Lung (tissue), 12 donors: Measurements from ENCODE around the gene TBC1D22A. TPM values are rescaled to one million over a fixed set of nuclear protein-coding genes. Genes with fewer than 3 reads are reported as not detected.

Source experiments
- ATAC-seq: fragments of 200-7000 bp; cut with Tn5 transposase; one replicate; pipeline ENCODE4 v1.9.1; 2020; ENCODE audit warnings: moderate number of reproducible peaks; ENCODE audit not compliant: insufficient read depth, low FRiP score
- DNase-seq, 3 donors: peaks; one replicate each; pipeline ENCODE4 v3.0.0-alpha.2; 2013 to 2017
- H3K27ac ChIP-seq, 2 donors: one replicate each; pipeline ENCODE4 v1.5.1; 2013; ENCODE audit warnings: mild to moderate bottlenecking in 2 of 2, moderate library complexity in 2 of 2, control low read depth in 1 of 2, inconsistent platforms in 1 of 2, low read depth in 1 of 2, low read length in 1 of 2
- H3K27me3 ChIP-seq, 3 donors: one replicate each; pipeline ENCODE4 v1.5.1; 2013; ENCODE audit warnings: low read length in 2 of 3; ENCODE audit not compliant: control insufficient read depth in 3 of 3, insufficient read depth in 3 of 3
- H3K36me3 ChIP-seq, 4 donors: one replicate each; pipeline ENCODE4 v1.5.1; 2013; ENCODE audit warnings: low read length in 4 of 4, mild to moderate bottlenecking in 1 of 4, moderate library complexity in 1 of 4; ENCODE audit not compliant: control insufficient read depth in 4 of 4, insufficient read depth in 4 of 4
- H3K4me1 ChIP-seq, 5 donors: one replicate each; pipeline ENCODE4 v1.5.1; 2013; ENCODE audit warnings: low read length in 5 of 5, mild to moderate bottlenecking in 2 of 5, moderate library complexity in 1 of 5; ENCODE audit not compliant: control insufficient read depth in 5 of 5, insufficient read depth in 5 of 5
- H3K4me3 ChIP-seq: one replicate; pipeline ENCODE4 v1.5.1; 2013; ENCODE audit warnings: mild to moderate bottlenecking, control low read depth, moderate library complexity
- H3K9ac ChIP-seq, 2 donors: one replicate each; pipeline ENCODE4 v1.5.1; 2013; ENCODE audit warnings: low read length in 2 of 2, control low read depth in 1 of 2; ENCODE audit not compliant: insufficient read depth in 1 of 2
- H3K9me3 ChIP-seq, 4 donors: one replicate each; pipeline ENCODE4 v1.5.1; 2013; ENCODE audit warnings: low read length in 3 of 4, mild to moderate bottlenecking in 1 of 4, moderate library complexity in 1 of 4; ENCODE audit not compliant: control insufficient read depth in 4 of 4, insufficient read depth in 3 of 4
- CTCF ChIP-seq: IDR thresholded peaks from 2 replicates; pipeline ENCODE4 v1.5.1; 2012; ENCODE audit warnings: mild to moderate bottlenecking; ENCODE audit errors: control extremely low read depth, extremely low read depth
- WGBS, 2 donors: extraction: QIAGEN DNeasy Blood & Tissue Kit; methylation state at CpG; one replicate each; pipeline ENCODE4 v1.1.7; 2013; 5-methylcytosine and 5-hydroxymethylcytosine counted together
- polyA plus RNA-seq, 2 donors: library from polyadenylated mRNA; stranded (reverse); fragments of 200-250 nt; gene quantifications; one replicate each; pipeline ENCODE4 v1.2.1, GENCODE V29; 2013
- total RNA-seq, 2 donors: library from RNA; depleted of rRNA in 1 of 2; stranded (reverse); fragments of >200 nt in 1 of 2; gene quantifications; one replicate each; pipeline ENCODE4 v1.2.1, GENCODE V29; 2014 to 2021
- donor health status: control.
- donor health status: control.
- donor health status: Bipolar disorder and iron deficiency.
- donor health status: healthy.
- donor health status: DM: yes; HTN: yes; CAD: no.

The TBC1D22A gene
- total and polyA plus RNA-seq, 4 donors: 20.2 to 38.4 (median 21.0) TPM

DNA sequence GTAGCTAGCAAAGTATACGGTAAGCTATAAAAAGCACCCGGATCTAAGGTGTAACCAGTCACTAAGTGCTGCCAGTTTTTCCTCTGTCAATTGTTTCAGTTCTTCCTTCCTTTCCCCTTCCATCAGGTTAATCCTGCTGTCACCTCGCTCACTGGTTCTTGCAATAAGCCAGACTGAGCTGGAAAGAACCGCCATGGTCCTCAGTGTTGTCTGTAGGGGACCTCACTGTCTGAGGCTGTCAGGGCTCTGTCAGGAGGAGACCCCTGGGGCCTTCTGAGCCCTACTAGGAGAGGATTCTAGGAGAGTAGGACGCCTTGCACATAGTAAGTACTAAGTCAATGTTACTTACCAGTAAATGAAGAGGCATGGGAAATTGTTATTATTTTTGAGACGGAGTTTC is 1.4 kb upstream of the TBC1D22A start:
- Histone ChIP-seq H3K4me3 (no peak overlapping the region), H3K27me3 (no peaks in the 10 kb centered on the region), H3K27ac (no peak overlapping the region), H3K4me1 (peaks cover 4 to 21% (median 9%) of the 10 kb centered on the region in 5 donors), H3K9ac (peak overlapping the region in 1 of 2 donors; percentile 96), H3K9me3 (no peaks in the 10 kb centered on the region), H3K36me3 (peaks cover 0 to 4% (median 0%) of the 10 kb centered on the region in 4 donors)
- DNase-seq (no peak), ATAC-seq (no peak)
- 84 to 86% methylated on average over 6 of the region's 6 CpGs for WGBS, 2 donors
- TF ChIP-seq CTCF: no peak

DNA sequence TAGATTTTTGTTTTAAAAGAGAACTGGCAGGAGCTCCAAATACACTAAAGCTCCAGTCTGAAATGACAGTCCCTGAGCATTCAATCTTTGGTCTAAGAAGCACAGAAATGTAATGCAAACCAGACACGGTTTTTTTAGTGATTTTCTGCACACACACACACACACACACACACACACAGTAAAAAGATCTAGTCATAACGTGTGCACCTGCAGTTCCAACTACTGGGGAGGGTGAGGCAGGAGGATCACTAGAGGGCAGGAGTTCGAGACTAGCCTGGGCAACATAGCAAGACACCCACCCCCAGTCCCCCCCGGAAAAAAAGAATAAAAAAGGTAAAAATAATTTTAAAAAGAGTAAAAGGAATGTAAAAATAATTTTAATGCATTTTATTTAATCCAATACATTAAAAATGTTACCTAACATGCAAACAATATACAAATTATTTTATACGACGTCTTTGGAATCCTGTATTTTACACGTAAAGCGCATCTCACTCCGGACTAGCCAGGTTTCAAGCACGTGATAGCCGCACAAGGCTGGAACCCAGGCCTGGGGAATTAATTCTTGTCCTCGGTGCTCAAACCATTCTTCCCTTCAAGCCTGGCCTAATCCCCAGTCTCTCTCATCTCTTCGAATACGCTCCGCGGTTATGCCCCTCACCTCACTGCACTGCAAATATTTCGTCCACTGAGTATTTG is 762 bp upstream of the TBC1D22A start:
- ATAC-seq (no peak), DNase-seq (no peak)
- H3K4me1 ChIP-seq: peaks cover 4 to 21% (median 9%) of the 10 kb centered on the region in 5 donors
- H3K27me3 ChIP-seq: no peaks in the 10 kb centered on the region
- peak overlapping the region; percentile 92 to 96 for H3K9ac ChIP-seq
- peak overlapping the region; percentile 86 for H3K4me3 ChIP-seq
- no peaks in the 10 kb centered on the region for H3K9me3 ChIP-seq
- no peak for TF ChIP-seq CTCF
- 6% methylated on average over 17 of the region's 17 CpGs for WGBS, 2 donors
- H3K36me3 ChIP-seq: peaks cover 0 to 4% (median 0%) of the 10 kb centered on the region in 4 donors
- H3K27ac ChIP-seq: peak overlapping the region; percentile 83 to 95

DNA sequence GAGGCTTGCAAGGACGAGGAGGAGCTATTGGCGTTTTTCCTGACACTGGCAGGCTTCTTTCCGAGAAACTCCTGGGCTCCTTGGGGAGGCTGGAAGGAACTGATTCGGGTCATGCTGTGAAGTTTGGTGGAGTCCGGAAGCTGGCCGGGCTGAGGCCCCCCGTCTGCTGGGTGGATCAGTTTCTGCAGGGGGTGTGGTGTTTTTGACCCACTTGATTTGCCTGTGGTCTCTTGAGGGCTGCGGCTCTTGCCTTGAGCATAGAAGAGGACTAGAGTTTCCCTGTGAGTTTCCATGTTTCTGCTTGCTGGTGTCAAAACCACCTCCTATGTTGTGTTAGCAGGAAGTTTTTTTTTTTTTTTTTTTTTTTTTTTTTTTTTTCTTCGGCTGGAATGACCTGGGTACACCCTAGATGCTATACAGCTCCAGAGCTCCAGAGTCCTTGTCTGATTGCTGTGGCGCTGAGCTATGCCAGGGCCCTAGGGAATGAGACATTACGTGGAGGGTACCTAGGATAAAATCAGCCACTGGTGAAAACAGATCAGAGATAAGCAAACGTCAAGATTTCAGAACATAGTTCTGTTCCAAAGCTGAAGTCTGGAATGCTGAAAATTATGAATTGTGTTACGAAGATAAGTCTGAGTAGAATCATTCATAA is 728 bp downstream of the TBC1D22A start:
- WGBS, 2 donors: 13% methylated on average over 13 of the region's 13 CpGs
- peak overlapping the region; percentile 86 to 95 for H3K27ac ChIP-seq
- H3K4me3 ChIP-seq: peak overlapping the region; percentile 86
- H3K9me3 ChIP-seq: no peaks in the 10 kb centered on the region
- TF ChIP-seq CTCF: no peak
- ATAC-seq (no peak), DNase-seq (peak; percentile 45 to 50 (median 47))
- H3K36me3 ChIP-seq: peaks cover 0 to 4% (median 0%) of the 10 kb centered on the region in 4 donors
- H3K4me1 ChIP-seq: peaks cover 4 to 21% (median 9%) of the 10 kb centered on the region in 5 donors
- no peaks in the 10 kb centered on the region for H3K27me3 ChIP-seq
- peak overlapping the region; percentile 92 to 96 for H3K9ac ChIP-seq
